ENCODE data around the gene HAUS1. TPM values are rescaled to one million over a fixed set of nuclear protein-coding genes. Genes with fewer than 3 reads are reported as not detected.

Gene HAUS1
- total and polyA plus RNA-seq, 4 donors = 4.5 to 17.9 (median 6.5) TPM

DNA sequence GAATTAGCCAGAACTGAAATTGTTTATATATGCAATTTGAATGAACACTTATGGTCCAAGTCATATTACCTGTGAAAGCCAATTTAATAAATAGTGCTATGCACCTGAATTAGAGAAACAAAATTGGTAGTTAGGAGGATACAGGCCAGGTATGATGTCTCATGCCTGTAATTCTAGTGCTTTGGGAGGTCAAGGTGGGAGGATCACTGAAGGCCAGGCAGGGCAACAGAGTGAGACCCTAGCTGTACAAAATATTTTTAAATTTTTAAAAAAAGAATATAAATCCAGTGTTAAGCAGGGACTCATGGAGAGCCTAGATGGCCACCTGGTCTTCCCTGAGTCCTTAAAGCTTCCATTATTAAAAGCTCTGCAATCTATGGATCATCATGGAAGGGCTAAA is 24.8 kb upstream of the HAUS1 start:
- Histone ChIP-seq H3K4me3 (ENCODE audit: low read depth in 1 of 3, low read length in 3 of 3) (no peak overlapping the region), H3K27ac (ENCODE audit: low read depth in 1 of 2, low read length in 2 of 2) (no peak overlapping the region), H3K9ac (ENCODE audit: low read depth in 1 of 2, low read length in 2 of 2) (no peak overlapping the region), H3K4me1 (ENCODE audit: control insufficient read depth in 4 of 4, insufficient read depth in 4 of 4, low read length in 3 of 4) (no peaks in the 10 kb centered on the region), H3K9me3 (ENCODE audit: control insufficient read depth in 4 of 4, low read length in 3 of 4) (no peaks in the 10 kb centered on the region), H3K27me3 (ENCODE audit: control insufficient read depth in 4 of 4, insufficient read depth in 4 of 4, low read length in 3 of 4) (no peaks in the 10 kb centered on the region), H3K36me3 (ENCODE audit: control insufficient read depth in 4 of 4, insufficient read depth in 3 of 4, low read depth in 1 of 4, low read length in 3 of 4) (peaks cover 10 to 37% (median 33%) of the 10 kb centered on the region in 4 donors)
- TF ChIP-seq TAF1 (conservative IDR thresholded peaks at IDR 0.05) = no peak
- no peak for TF ChIP-seq EGR1 (IDR thresholded peaks at IDR 0.05; ENCODE audit: low read depth in 2 of 2)
- no peak for TF ChIP-seq HNF4G (IDR thresholded peaks at IDR 0.05)
- no peak for TF ChIP-seq JUND (IDR thresholded peaks at IDR 0.05)
- DNase-seq (ENCODE audit: low spot score) = no peak

DNA sequence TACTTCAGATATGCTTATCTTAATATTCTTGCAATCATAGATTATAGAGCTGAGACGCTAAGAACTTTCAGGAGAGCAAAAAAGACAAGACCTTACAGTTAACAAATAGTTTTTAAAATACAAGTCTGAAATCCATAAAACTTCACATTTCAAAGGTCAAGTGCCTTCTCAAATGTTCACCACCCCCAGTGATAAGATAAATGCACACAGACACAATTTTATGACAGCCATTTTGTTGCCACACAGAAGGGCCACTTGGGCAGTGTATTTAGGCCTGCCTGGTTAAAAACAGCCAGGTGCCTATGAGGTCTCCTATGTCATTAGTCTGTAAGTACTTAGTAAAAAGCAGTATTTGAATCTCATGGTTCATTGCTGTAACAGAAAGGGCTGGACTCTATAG is 24.0 kb upstream of the HAUS1 start:
- peaks cover 14 to 45% (median 40%) of the 10 kb centered on the region in 4 donors for H3K36me3 ChIP-seq (ENCODE audit: control insufficient read depth in 4 of 4, insufficient read depth in 3 of 4, low read depth in 1 of 4, low read length in 3 of 4)
- TF ChIP-seq RAD21 (IDR thresholded peaks at IDR 0.05) (no peak), JUND (IDR thresholded peaks at IDR 0.05) (no peak), FOXA2 (IDR thresholded peaks at IDR 0.05) (no peak), TAF1 (conservative IDR thresholded peaks at IDR 0.05) (no peak), HNF4G (IDR thresholded peaks at IDR 0.05) (no peak), YY1 (IDR thresholded peaks at IDR 0.05) (no peak), SP1 (IDR thresholded peaks at IDR 0.05) (no peak), RXRA (IDR thresholded peaks at IDR 0.05) (no peak)
- TF ChIP-seq, protein P1, sequence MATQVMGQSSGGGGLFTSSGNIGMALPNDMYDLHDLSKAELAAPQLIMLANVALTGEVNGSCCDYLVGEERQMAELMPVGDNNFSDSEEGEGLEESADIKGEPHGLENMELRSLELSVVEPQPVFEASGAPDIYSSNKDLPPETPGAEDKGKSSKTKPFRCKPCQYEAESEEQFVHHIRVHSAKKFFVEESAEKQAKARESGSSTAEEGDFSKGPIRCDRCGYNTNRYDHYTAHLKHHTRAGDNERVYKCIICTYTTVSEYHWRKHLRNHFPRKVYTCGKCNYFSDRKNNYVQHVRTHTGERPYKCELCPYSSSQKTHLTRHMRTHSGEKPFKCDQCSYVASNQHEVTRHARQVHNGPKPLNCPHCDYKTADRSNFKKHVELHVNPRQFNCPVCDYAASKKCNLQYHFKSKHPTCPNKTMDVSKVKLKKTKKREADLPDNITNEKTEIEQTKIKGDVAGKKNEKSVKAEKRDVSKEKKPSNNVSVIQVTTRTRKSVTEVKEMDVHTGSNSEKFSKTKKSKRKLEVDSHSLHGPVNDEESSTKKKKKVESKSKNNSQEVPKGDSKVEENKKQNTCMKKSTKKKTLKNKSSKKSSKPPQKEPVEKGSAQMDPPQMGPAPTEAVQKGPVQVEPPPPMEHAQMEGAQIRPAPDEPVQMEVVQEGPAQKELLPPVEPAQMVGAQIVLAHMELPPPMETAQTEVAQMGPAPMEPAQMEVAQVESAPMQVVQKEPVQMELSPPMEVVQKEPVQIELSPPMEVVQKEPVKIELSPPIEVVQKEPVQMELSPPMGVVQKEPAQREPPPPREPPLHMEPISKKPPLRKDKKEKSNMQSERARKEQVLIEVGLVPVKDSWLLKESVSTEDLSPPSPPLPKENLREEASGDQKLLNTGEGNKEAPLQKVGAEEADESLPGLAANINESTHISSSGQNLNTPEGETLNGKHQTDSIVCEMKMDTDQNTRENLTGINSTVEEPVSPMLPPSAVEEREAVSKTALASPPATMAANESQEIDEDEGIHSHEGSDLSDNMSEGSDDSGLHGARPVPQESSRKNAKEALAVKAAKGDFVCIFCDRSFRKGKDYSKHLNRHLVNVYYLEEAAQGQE (IDR thresholded peaks at IDR 0.05) = no peak
- TF ChIP-seq, protein P2, sequence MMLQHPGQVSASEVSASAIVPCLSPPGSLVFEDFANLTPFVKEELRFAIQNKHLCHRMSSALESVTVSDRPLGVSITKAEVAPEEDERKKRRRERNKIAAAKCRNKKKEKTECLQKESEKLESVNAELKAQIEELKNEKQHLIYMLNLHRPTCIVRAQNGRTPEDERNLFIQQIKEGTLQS (IDR thresholded peaks at IDR 0.05) = no peak
- TF ChIP-seq, protein P3, sequence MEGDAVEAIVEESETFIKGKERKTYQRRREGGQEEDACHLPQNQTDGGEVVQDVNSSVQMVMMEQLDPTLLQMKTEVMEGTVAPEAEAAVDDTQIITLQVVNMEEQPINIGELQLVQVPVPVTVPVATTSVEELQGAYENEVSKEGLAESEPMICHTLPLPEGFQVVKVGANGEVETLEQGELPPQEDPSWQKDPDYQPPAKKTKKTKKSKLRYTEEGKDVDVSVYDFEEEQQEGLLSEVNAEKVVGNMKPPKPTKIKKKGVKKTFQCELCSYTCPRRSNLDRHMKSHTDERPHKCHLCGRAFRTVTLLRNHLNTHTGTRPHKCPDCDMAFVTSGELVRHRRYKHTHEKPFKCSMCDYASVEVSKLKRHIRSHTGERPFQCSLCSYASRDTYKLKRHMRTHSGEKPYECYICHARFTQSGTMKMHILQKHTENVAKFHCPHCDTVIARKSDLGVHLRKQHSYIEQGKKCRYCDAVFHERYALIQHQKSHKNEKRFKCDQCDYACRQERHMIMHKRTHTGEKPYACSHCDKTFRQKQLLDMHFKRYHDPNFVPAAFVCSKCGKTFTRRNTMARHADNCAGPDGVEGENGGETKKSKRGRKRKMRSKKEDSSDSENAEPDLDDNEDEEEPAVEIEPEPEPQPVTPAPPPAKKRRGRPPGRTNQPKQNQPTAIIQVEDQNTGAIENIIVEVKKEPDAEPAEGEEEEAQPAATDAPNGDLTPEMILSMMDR (IDR thresholded peaks at IDR 0.05; ENCODE audit: low read depth, low read length, missing input control) = no peak
- H3K9ac ChIP-seq (ENCODE audit: low read depth in 1 of 2, low read length in 2 of 2) = no peak overlapping the region
- DNase-seq (ENCODE audit: low spot score) = no peak
- H3K27me3 ChIP-seq (ENCODE audit: control insufficient read depth in 4 of 4, insufficient read depth in 4 of 4, low read length in 3 of 4) = no peaks in the 10 kb centered on the region
- WGBS = 92% methylated on average over 1 of the region's 1 CpG
- no peaks in the 10 kb centered on the region for H3K4me1 ChIP-seq (ENCODE audit: control insufficient read depth in 4 of 4, insufficient read depth in 4 of 4, low read length in 3 of 4)
- H3K27ac ChIP-seq (ENCODE audit: low read depth in 1 of 2, low read length in 2 of 2) = no peak overlapping the region
- no peaks in the 10 kb centered on the region for H3K9me3 ChIP-seq (ENCODE audit: control insufficient read depth in 4 of 4, low read length in 3 of 4)
- no peak overlapping the region for H3K4me3 ChIP-seq (ENCODE audit: low read depth in 1 of 3, low read length in 3 of 3)

DNA sequence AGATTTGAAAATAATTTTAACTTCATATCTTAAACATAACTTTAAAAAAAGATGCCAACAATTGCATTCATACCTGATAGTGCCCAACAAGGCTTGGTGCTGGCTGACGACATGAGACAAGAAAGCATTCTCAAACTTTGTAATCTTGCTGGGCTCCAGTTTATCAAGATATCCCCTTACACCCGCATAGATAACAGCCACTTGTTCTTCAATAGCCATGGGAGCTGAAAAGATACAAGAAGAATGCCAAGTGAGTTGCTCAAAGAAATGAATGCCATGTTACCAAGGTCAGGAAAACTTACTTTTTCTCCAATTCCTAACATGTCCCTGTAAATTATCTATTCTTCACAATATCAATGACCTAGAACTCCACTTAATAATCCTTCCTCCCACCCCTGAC is 19.8 kb upstream of the HAUS1 start:
- Histone ChIP-seq H3K27ac (ENCODE audit: low read depth in 1 of 2, low read length in 2 of 2) (no peak overlapping the region), H3K9ac (ENCODE audit: low read depth in 1 of 2, low read length in 2 of 2) (no peak overlapping the region), H3K4me1 (ENCODE audit: control insufficient read depth in 4 of 4, insufficient read depth in 4 of 4, low read length in 3 of 4) (no peaks in the 10 kb centered on the region), H3K36me3 (ENCODE audit: control insufficient read depth in 4 of 4, insufficient read depth in 3 of 4, low read depth in 1 of 4, low read length in 3 of 4) (peaks cover 18 to 83% (median 75%) of the 10 kb centered on the region in 4 donors), H3K4me3 (ENCODE audit: low read depth in 1 of 3, low read length in 3 of 3) (no peak overlapping the region), H3K9me3 (ENCODE audit: control insufficient read depth in 4 of 4, low read length in 3 of 4) (no peaks in the 10 kb centered on the region), H3K27me3 (ENCODE audit: control insufficient read depth in 4 of 4, insufficient read depth in 4 of 4, low read length in 3 of 4) (no peaks in the 10 kb centered on the region)
- 84% methylated on average over 2 of the region's 2 CpGs for WGBS
- DNase-seq (ENCODE audit: low spot score) = no peak
- TF ChIP-seq, protein P3 (IDR thresholded peaks at IDR 0.05; ENCODE audit: low read depth, low read length, missing input control) = no peak
- TF ChIP-seq RAD21 (IDR thresholded peaks at IDR 0.05) (no peak), FOXA1 (IDR thresholded peaks at IDR 0.05) (no peak), EGR1 (IDR thresholded peaks at IDR 0.05; ENCODE audit: low read depth in 2 of 2) (no peak), NR2F2 (IDR thresholded peaks at IDR 0.05) (no peak), JUND (IDR thresholded peaks at IDR 0.05) (no peak), HNF4A (conservative IDR thresholded peaks at IDR 0.05) (no peak), TAF1 (conservative IDR thresholded peaks at IDR 0.05) (no peak), YY1 (IDR thresholded peaks at IDR 0.05) (no peak)
- TF ChIP-seq, protein P2 (IDR thresholded peaks at IDR 0.05) = no peak
- TF ChIP-seq, protein P4, sequence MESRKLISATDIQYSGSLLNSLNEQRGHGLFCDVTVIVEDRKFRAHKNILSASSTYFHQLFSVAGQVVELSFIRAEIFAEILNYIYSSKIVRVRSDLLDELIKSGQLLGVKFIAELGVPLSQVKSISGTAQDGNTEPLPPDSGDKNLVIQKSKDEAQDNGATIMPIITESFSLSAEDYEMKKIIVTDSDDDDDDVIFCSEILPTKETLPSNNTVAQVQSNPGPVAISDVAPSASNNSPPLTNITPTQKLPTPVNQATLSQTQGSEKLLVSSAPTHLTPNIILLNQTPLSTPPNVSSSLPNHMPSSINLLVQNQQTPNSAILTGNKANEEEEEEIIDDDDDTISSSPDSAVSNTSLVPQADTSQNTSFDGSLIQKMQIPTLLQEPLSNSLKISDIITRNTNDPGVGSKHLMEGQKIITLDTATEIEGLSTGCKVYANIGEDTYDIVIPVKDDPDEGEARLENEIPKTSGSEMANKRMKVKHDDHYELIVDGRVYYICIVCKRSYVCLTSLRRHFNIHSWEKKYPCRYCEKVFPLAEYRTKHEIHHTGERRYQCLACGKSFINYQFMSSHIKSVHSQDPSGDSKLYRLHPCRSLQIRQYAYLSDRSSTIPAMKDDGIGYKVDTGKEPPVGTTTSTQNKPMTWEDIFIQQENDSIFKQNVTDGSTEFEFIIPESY (IDR thresholded peaks at IDR 0.05) = no peak
